ENCODE results near the gene MAD1L1.
"Not testable (repeated sequence)": the region's sequence is repeated elsewhere in the genome, so short reads cannot be mapped to it uniquely, and the experiment has no call there.

Gene MAD1L1

GRCh38 chr7:1831933-1832535 is 400.7 kb downstream of the MAD1L1 start:
- not testable (repeated sequence) for H3K4me3 ChIP-seq (ENCODE audit: low read depth, low read length)

- not testable (repeated sequence) for H3K4me3 ChIP-seq (ENCODE audit: low read depth, low read length)
These were observed 401.3 kb downstream of the MAD1L1 start for GRCh38 chr7:1831471-1831870.

- not testable (repeated sequence) for H3K4me3 ChIP-seq (ENCODE audit: low read depth, low read length)
These were observed 403.1 kb downstream of the MAD1L1 start for GRCh38 chr7:1829668-1830067.

- H3K4me3 ChIP-seq (ENCODE audit: low read depth, low read length), result no peak overlapping the region
These were observed 403.6 kb downstream of the MAD1L1 start for GRCh38 chr7:1829111-1829510.

- not testable (repeated sequence) for H3K4me3 ChIP-seq (ENCODE audit: low read depth, low read length)
These were observed 404.6 kb downstream of the MAD1L1 start for GRCh38 chr7:1828170-1828569.

- H3K4me3 ChIP-seq (ENCODE audit: low read depth, low read length), result not testable (repeated sequence)
These were observed 405.2 kb downstream of the MAD1L1 start for GRCh38 chr7:1827521-1827981.

GRCh38 chr7:1826931-1827330 is 405.8 kb downstream of the MAD1L1 start:
- not testable (repeated sequence) for H3K4me3 ChIP-seq (ENCODE audit: low read depth, low read length)

GRCh38 chr7:1825897-1826741 is 406.6 kb downstream of the MAD1L1 start:
- H3K4me3 ChIP-seq (ENCODE audit: low read depth, low read length), result no peak overlapping the region

GRCh38 chr7:1825647-1825896 is 407.2 kb downstream of the MAD1L1 start:
- H3K4me3 ChIP-seq (ENCODE audit: low read depth, low read length), result not testable (repeated sequence)

GRCh38 chr7:1824882-1825646 is 407.7 kb downstream of the MAD1L1 start:
- not testable (repeated sequence) for H3K4me3 ChIP-seq (ENCODE audit: low read depth, low read length)

GRCh38 chr7:1824151-1824881 is 408.4 kb downstream of the MAD1L1 start:
- not testable (repeated sequence) for H3K4me3 ChIP-seq (ENCODE audit: low read depth, low read length)

- no peak overlapping the region for H3K4me3 ChIP-seq (ENCODE audit: low read depth, low read length)
These were observed 409.2 kb downstream of the MAD1L1 start for GRCh38 chr7:1823376-1824150.

GRCh38 chr7:1819259-1819841 is 413.4 kb downstream of the MAD1L1 start:
- no peak overlapping the region for H3K4me3 ChIP-seq (ENCODE audit: low read depth, low read length)

GRCh38 chr7:1818575-1819258 is 414.0 kb downstream of the MAD1L1 start:
- no peak overlapping the region for H3K4me3 ChIP-seq (ENCODE audit: low read depth, low read length)

GRCh38 chr7:1817061-1817712 is 415.6 kb downstream of the MAD1L1 start:
- no peak overlapping the region for H3K4me3 ChIP-seq (ENCODE audit: low read depth, low read length)

GRCh38 chr7:1816451-1816850 is 416.3 kb downstream of the MAD1L1 start:
- H3K4me3 ChIP-seq (ENCODE audit: low read depth, low read length), result not testable (repeated sequence)

GRCh38 chr7:1815551-1816281 is 417.0 kb downstream of the MAD1L1 start:
- not testable (repeated sequence) for H3K4me3 ChIP-seq (ENCODE audit: low read depth, low read length)

- H3K4me3 ChIP-seq (ENCODE audit: low read depth, low read length), result no peak overlapping the region
These were observed 417.7 kb downstream of the MAD1L1 start for GRCh38 chr7:1815051-1815481.
